ENCODE data around the gene MEIOSIN.

Gene MEIOSIN

GRCh38 chr19:45782820-45783785, 49.9 kb downstream of the MEIOSIN start:
- H3K4me3 ChIP-seq (ENCODE audit: low read depth, low read length), result peak overlapping the region; percentile 61
- no peak for TF ChIP-seq CTCF (IDR thresholded peaks at IDR 0.05; ENCODE audit: low read depth, low read length)

- no peak for TF ChIP-seq CTCF (IDR thresholded peaks at IDR 0.05; ENCODE audit: low read depth, low read length)
- H3K4me3 ChIP-seq (ENCODE audit: low read depth, low read length), result no peak overlapping the region
These were observed 50.9 kb downstream of the MEIOSIN start for GRCh38 chr19:45784096-45784495.

- no peak overlapping the region for H3K4me3 ChIP-seq (ENCODE audit: low read depth, low read length)
- no peak for TF ChIP-seq CTCF (IDR thresholded peaks at IDR 0.05; ENCODE audit: low read depth, low read length)
These were observed 51.9 kb downstream of the MEIOSIN start for GRCh38 chr19:45785097-45785496.

- H3K4me3 ChIP-seq (ENCODE audit: low read depth, low read length), result no peak overlapping the region
- no peak for TF ChIP-seq CTCF (IDR thresholded peaks at IDR 0.05; ENCODE audit: low read depth, low read length)
These were observed 52.7 kb downstream of the MEIOSIN start for GRCh38 chr19:45785781-45786532.

GRCh38 chr19:45786533-45786894, 53.3 kb downstream of the MEIOSIN start:
- no peak for TF ChIP-seq CTCF (IDR thresholded peaks at IDR 0.05; ENCODE audit: low read depth, low read length)
- no peak overlapping the region for H3K4me3 ChIP-seq (ENCODE audit: low read depth, low read length)

GRCh38 chr19:45789035-45789786, 56.0 kb downstream of the MEIOSIN start:
- TF ChIP-seq CTCF (IDR thresholded peaks at IDR 0.05; ENCODE audit: low read depth, low read length), result no peak
- no peak overlapping the region for H3K4me3 ChIP-seq (ENCODE audit: low read depth, low read length)

All from WI38 (cell line).